ENCODE measurements around the gene SWT1.

DNA sequence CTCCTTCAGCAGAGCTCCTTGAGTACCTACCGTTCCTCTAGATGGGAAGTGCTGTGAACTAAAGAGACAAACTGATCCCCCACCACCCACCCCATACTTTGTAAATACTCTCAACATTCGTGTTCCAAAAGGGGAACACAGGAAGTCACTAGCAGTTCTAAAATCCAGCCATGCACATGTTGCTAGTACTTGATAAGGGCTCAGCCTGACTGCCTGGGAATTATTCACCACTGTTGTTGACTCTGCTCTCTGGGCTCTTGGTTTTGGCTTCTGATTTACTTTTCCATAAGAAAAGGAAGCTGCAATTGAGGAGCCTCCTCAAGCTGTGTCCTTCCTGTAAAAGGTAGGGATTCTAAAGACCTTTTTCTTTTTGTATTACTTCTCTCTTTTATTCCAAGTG is 92.6 kb downstream of the SWT1 start:
- TF ChIP-seq CHD2 (IDR thresholded peaks at IDR 0.05; ENCODE audit: low read length, partially characterized antibody) (no peak), TEAD4 (IDR thresholded peaks at IDR 0.05; ENCODE audit: borderline replicate concordance, insufficient read depth) (no peak), FOXJ3 (CRISPR knock-in tag; IDR thresholded peaks at IDR 0.05) (no peak), REST (IDR thresholded peaks at IDR 0.05; ENCODE audit: low read depth, low read length) (no peak), RCOR1 (IDR thresholded peaks at IDR 0.05; ENCODE audit: low read length) (no peak), FOXM1 (IDR thresholded peaks at IDR 0.05; ENCODE audit: low read depth) (no peak), EZH2phosphoT487 (IDR thresholded peaks at IDR 0.05; ENCODE audit: borderline replicate concordance, low read depth) (no peak), TAF1 (IDR thresholded peaks at IDR 0.05; ENCODE audit: borderline replicate concordance, low read depth, low read length) (no peak), PBX3 (IDR thresholded peaks at IDR 0.05) (no peak)
- TF ChIP-seq, protein P1, sequence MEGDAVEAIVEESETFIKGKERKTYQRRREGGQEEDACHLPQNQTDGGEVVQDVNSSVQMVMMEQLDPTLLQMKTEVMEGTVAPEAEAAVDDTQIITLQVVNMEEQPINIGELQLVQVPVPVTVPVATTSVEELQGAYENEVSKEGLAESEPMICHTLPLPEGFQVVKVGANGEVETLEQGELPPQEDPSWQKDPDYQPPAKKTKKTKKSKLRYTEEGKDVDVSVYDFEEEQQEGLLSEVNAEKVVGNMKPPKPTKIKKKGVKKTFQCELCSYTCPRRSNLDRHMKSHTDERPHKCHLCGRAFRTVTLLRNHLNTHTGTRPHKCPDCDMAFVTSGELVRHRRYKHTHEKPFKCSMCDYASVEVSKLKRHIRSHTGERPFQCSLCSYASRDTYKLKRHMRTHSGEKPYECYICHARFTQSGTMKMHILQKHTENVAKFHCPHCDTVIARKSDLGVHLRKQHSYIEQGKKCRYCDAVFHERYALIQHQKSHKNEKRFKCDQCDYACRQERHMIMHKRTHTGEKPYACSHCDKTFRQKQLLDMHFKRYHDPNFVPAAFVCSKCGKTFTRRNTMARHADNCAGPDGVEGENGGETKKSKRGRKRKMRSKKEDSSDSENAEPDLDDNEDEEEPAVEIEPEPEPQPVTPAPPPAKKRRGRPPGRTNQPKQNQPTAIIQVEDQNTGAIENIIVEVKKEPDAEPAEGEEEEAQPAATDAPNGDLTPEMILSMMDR (IDR thresholded peaks at IDR 0.05), result no peak
- TF ChIP-seq, protein P2, sequence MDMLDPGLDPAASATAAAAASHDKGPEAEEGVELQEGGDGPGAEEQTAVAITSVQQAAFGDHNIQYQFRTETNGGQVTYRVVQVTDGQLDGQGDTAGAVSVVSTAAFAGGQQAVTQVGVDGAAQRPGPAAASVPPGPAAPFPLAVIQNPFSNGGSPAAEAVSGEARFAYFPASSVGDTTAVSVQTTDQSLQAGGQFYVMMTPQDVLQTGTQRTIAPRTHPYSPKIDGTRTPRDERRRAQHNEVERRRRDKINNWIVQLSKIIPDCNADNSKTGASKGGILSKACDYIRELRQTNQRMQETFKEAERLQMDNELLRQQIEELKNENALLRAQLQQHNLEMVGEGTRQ (IDR thresholded peaks at IDR 0.05; ENCODE audit: borderline replicate concordance, low read depth, low read length), result no peak
